Psoas muscle (tissue), 8 donors: ENCODE results near the gene CHIC2. TPM values are rescaled to one million over a fixed set of nuclear protein-coding genes. Genes with fewer than 3 reads are reported as not detected.

Experiments
- ATAC-seq, 4 donors: fragments of 200-7000 bp; cut with Tn5 transposase; one replicate each; pipeline ENCODE4 v1.9.1; 2020; ENCODE audit warnings: moderate library complexity in 3 of 4, mild to moderate bottlenecking in 2 of 4
- DNase-seq, 2 donors: peaks; one replicate each; pipeline ENCODE4 v3.0.0-alpha.2; 2020
- H3K27ac ChIP-seq: fragments of 200-600 bp; one replicate; pipeline ENCODE4 v1.8.0; 2022
- H3K27me3 ChIP-seq, 3 donors: fragments of 200-600 bp in 1 of 3; one replicate each; pipeline versions ENCODE4 v1.6.1 to v1.8.0; 2013 to 2022; ENCODE audit warnings: low read length in 2 of 3, mild to moderate bottlenecking in 2 of 3, moderate library complexity in 1 of 3; ENCODE audit not compliant: insufficient read depth in 3 of 3
- H3K36me3 ChIP-seq, 2 donors: fragments of 200-600 bp in 1 of 2; one replicate each; pipeline versions ENCODE4 v1.6.1 to v1.8.0; 2013 to 2022; ENCODE audit warnings: low read depth in 1 of 2, mild to moderate bottlenecking in 1 of 2, moderate library complexity in 1 of 2; ENCODE audit not compliant: insufficient read depth in 1 of 2
- H3K4me1 ChIP-seq: fragments of 200-600 bp; one replicate; pipeline ENCODE4 v1.8.0; 2022
- H3K4me3 ChIP-seq: fragments of 200-600 bp; one replicate; pipeline ENCODE4 v1.8.0; 2022; ENCODE audit warnings: mild to moderate bottlenecking
- H3K9me3 ChIP-seq: fragments of 200-600 bp; one replicate; pipeline ENCODE4 v1.8.0; 2022
- WGBS, 3 donors: extraction: QIAGEN DNeasy Blood & Tissue Kit; methylation state at CpG; one replicate each; pipeline versions ENCODE4 v1.1.6 to v1.1.7; 2013; 5-methylcytosine and 5-hydroxymethylcytosine counted together
- intact Hi-C, 2 donors: fragments of 100-400 bp; cut with DNase I; formaldehyde crosslinking; loops; one replicate each; pipeline versions ENCODE4 v1.11.0 to v1.14.2; 2022
- polyA plus RNA-seq, 3 donors: library from polyadenylated mRNA; stranded (reverse); fragments of 200-250 nt; gene quantifications; one replicate each; pipeline ENCODE4 v1.2.3, GENCODE V29; 2013
- total RNA-seq, 4 donors: library from RNA; stranded (reverse); fragmentation: NEBNext Ultra II Directional in 2 of 4; extraction: Animal tissue kit (Norgen Biotek cat#: 25700) in 2 of 4; gene quantifications; one replicate each; pipeline versions ENCODE4 v1.2.1 to v1.2.4, GENCODE V29; 2021 to 2023
- TF ChIP-seq, protein P1 (sequence below): fragments of 200-600 bp; IDR thresholded peaks from one replicate; pipeline ENCODE4 v1.8.0; 2022; ENCODE audit warnings: antibody characterized with exemption
- donor health status: healthy with polysubstance abuse.
- donor health status: DM: no; HTN: no; CAD: no; lungs with moderate emphysema.
- donor health status: Bipolar disorder and iron deficiency.
- donor health status: healthy.
- donor health status: DM: yes; HTN: yes; CAD: no.
- donor health status: DM: no; HTN: no; CAD: no.
- donor health status: DM: no; HTN: no; CAD: no.
- donor health status: DM: yes; HTN: yes; CAD: no.

Gene CHIC2
- total and polyA plus RNA-seq, 7 donors, result 8.6 to 17.4 (median 10.8) TPM

DNA sequence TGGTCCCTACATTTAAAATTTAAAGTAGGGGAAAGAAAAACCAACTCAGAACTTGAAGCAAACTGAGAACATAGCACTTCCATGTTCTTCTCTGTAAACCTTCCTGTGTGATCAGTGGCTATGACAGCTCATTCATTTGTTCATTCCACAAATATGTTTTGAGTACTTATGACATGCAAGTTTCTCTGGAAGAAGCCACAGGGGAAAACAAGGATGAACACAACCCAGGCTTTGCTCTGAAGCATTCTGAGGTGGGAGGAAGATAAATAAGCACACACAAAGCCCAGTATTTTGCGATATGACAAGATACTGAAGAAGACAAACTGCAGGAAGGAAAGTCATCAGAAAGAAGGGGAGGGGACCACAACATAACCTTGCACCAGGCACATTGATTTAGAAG lies 96.4 kb downstream of the CHIC2 start:
- no peak for ATAC-seq
- Histone ChIP-seq H3K27ac (no peak overlapping the region), H3K36me3 (no peaks in the 10 kb centered on the region), H3K4me1 (no peaks in the 10 kb centered on the region), H3K9me3 (no peaks in the 10 kb centered on the region), H3K4me3 (no peak overlapping the region), H3K27me3 (no peaks in the 10 kb centered on the region)
- TF ChIP-seq, protein P1, sequence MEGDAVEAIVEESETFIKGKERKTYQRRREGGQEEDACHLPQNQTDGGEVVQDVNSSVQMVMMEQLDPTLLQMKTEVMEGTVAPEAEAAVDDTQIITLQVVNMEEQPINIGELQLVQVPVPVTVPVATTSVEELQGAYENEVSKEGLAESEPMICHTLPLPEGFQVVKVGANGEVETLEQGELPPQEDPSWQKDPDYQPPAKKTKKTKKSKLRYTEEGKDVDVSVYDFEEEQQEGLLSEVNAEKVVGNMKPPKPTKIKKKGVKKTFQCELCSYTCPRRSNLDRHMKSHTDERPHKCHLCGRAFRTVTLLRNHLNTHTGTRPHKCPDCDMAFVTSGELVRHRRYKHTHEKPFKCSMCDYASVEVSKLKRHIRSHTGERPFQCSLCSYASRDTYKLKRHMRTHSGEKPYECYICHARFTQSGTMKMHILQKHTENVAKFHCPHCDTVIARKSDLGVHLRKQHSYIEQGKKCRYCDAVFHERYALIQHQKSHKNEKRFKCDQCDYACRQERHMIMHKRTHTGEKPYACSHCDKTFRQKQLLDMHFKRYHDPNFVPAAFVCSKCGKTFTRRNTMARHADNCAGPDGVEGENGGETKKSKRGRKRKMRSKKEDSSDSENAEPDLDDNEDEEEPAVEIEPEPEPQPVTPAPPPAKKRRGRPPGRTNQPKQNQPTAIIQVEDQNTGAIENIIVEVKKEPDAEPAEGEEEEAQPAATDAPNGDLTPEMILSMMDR, result no peak
- WGBS, 3 donors, result 85 to 100% (median 91%) methylated on average over 1 of the region's 1 CpG
- DNase-seq, result no peak
- intact Hi-C loops, result no loop called here

DNA sequence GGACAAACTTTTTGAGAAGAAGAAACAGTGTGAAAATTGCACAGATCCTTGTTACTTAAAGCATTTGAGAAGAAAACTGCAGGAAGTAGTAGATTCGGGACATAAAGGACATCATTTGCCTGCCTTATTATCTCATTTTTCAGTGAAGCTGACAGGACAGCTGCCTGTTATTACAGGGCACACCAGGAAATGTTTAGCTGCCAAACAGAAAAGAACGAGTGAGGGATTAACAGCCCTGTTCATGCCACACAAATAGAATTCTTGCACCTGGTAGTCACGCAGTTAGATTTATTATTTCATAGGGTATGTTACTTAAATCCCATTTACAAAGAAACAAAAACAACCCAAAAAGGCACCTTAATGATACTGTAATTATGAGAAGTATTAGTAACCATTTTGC lies 100.6 kb downstream of the CHIC2 start:
- 27 to 42% (median 30%) methylated on average over 3 of the region's 3 CpGs for WGBS, 3 donors
- Histone ChIP-seq H3K27ac (no peak overlapping the region), H3K4me1 (no peaks in the 10 kb centered on the region), H3K36me3 (no peaks in the 10 kb centered on the region), H3K9me3 (no peaks in the 10 kb centered on the region), H3K4me3 (no peak overlapping the region), H3K27me3 (no peaks in the 10 kb centered on the region)
- intact Hi-C loops, result no loop called here
- no peak for ATAC-seq
- TF ChIP-seq, protein P1, result no peak
- no peak for DNase-seq

DNA sequence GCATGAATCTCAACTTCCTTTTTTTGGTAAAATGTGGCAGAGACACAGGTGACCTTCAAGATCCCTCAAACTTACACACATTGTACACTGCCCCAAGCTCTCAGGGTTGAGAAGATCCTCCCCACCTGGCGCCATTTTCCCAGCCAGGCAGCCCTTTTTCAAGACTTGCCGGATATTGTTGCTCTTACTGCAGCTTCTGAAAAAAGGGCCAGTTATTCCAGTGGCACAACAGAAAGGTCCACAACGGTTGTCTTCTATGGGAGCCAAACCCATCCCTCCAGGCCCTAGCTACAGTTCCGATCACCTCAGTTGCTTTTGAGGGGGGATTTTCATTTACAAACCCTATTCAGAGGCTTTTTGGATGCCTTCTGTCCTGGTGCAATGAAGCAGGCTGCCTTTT lies 101.1 kb downstream of the CHIC2 start:
- Histone ChIP-seq H3K27me3 (no peaks in the 10 kb centered on the region), H3K27ac (no peak overlapping the region), H3K36me3 (no peaks in the 10 kb centered on the region), H3K9me3 (no peaks in the 10 kb centered on the region), H3K4me1 (no peaks in the 10 kb centered on the region), H3K4me3 (no peak overlapping the region)
- DNase-seq, result no peak
- TF ChIP-seq, protein P1, result no peak
- 69 to 81% (median 73%) methylated on average over 4 of the region's 4 CpGs for WGBS, 3 donors
- intact Hi-C loops, result no loop called here
- no peak for ATAC-seq

DNA sequence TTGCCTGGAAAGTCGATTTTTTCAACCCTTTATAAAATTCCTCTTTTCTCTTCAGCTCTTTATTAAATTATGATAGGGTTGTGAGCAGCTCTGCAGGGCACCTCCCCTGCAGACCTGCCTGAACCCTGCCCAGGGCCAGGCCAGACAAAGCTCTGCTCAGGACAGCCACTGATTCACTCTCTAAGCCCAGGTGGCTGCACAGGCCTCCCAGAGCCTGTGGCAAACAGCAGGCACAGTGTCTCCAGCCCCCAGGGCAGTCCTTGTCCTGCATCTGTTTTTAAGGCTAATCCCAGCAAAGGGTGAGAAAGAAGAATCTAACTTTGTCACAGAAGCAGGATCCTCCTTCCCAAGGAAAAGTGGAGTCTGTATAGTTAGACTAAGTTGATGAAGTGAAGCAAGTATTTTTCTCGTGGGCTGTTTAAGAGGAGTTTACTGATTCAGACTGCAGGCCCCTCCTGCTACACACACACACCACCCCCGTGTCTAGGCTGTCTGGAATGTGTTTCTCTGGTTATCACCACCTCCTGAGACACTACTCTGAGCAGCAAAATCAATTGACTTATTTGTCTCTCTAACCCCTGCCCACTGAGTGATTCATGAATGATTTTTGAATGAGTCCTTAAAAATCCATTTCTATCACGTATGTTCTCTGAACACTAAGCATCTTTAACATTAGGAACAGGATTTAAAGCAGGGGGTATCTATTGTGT lies 101.7 kb downstream of the CHIC2 start:
- WGBS, 3 donors, result 68 to 76% (median 72%) methylated on average over 4 of the region's 4 CpGs
- Histone ChIP-seq H3K4me3 (no peak overlapping the region), H3K4me1 (no peaks in the 10 kb centered on the region), H3K27me3 (no peaks in the 10 kb centered on the region), H3K9me3 (no peaks in the 10 kb centered on the region), H3K27ac (no peak overlapping the region), H3K36me3 (no peaks in the 10 kb centered on the region)
- DNase-seq (no peak), ATAC-seq (no peak)
- TF ChIP-seq, protein P1, result no peak
- intact Hi-C loops, result no loop called here

DNA sequence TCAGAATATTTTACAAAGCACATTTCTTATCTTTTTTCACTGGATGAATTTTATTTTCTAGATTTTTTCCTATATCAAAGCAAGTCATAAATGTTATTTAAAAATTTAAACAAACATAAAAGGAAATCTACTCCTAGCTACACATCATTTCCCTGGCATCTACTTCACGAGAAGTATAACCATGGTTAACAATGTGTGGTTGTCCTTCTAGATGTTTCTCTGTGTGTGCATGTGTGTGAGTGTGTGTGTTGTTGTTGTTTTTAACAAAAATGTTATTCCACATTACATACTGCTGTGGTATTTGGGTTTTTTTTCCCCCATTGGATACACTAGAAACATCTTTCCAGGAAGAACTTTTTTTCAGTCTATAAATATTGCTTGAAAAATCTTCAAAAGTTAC lies 103.1 kb downstream of the CHIC2 start:
- Histone ChIP-seq H3K36me3 (no peaks in the 10 kb centered on the region), H3K27me3 (no peaks in the 10 kb centered on the region), H3K27ac (no peak overlapping the region), H3K4me1 (no peaks in the 10 kb centered on the region), H3K9me3 (no peaks in the 10 kb centered on the region), H3K4me3 (no peak overlapping the region)
- TF ChIP-seq, protein P1, result no peak
- no peak for ATAC-seq
- intact Hi-C loops, result no loop called here
- DNase-seq, result no peak
- 92 to 97% (median 92%) methylated on average over 1 of the region's 1 CpG for WGBS, 3 donors
